B cell (primary cell): ENCODE results near the gene IFT122.

ENCODE experiments used
- CTCF ChIP-seq: fragments of 200-600 bp; IDR thresholded peaks from one replicate; pipeline ENCODE4 v1.8.0; 2022; ENCODE audit warnings: antibody characterized with exemption, mild to moderate bottlenecking
- EZH2 ChIP-seq: IDR thresholded peaks from 2 replicates; pipeline ENCODE4 v1.6.1; 2012; ENCODE audit warnings: borderline replicate concordance, low read depth, mild to moderate bottlenecking, moderate library complexity, low read length; ENCODE audit not compliant: insufficient read depth, poor library complexity, severe bottlenecking

- TF ChIP-seq CTCF (no peak), EZH2 (no peak)
These were observed 37.8 kb upstream of the IFT122 start for GRCh38 chr3:129402210-129402609.
